ENCODE results near the gene CTAGE4. TPM values are rescaled to one million over a fixed set of nuclear protein-coding genes. Genes with fewer than 3 reads are reported as not detected.
A peak's percentile ranks its signal among the peaks of the same experiment; 100 is the strongest.
"Not testable (repeated sequence)": the region's sequence is repeated elsewhere in the genome, so short reads cannot be mapped to it uniquely, and the experiment has no call there.

CTAGE4 gene
- total RNA-seq, 1 experiment from 2014 or later = 6.0 TPM

DNA sequence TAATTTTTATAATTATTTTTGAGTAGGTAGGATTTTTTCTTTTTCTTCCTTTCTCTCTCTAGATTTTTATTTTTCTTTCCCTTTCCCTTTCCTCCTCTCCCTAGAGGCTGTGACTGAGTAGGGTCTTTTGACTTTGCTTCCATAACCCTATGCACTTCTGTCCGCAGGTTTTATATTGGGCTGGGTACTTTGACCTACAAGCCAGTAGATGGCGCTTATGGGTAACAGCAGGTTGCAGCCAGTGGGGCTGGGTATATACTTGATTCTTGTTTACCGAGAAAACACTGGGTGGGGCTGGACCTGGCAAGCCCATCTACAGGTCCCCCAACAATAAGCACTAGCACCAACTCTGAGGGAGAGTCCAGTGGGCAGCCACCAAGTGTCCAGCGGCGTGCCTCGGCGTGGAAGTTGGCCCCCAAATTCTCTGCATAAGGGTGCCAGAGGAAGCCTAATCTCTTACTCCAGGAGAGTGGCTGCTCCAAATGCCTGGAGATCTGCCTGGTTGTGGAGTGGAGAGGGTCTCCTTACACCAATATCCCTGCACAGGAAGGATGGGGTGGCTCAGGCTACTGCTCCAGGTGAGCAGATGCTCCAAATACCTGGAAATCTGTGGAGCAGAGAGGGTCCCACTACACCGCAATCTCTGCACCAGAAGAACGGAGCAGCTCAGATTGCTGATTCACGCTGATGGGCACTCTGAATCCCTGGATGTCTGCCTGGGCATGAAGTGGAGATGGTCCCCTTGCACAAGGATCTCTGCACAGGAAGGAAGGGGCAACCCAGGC, 4.7 kb upstream of the CTAGE4 start:
- ATAC-seq = peak; percentile 99
- CTCF ChIA-PET = interaction anchor here (0.9 kb wide), 1 partner anchor 50 kb away, joined by 3 read pairs; no protein-coding TSS in a partner anchor
- H3K4me3 ChIP-seq (replicated peaks in 1 of 2; ENCODE audit: low read depth in 1 of 2, low read length in 2 of 2); H3K79me2 ChIP-seq (ENCODE audit: insufficient read depth, low read length); H3K27ac ChIP-seq (ENCODE audit: low read depth, low read length); H3K4me1 ChIP-seq (ENCODE audit: control insufficient read depth in 1 of 2, insufficient read depth in 2 of 2, low read length in 2 of 2); BruUV-seq (replicated peaks); H3K4me2 ChIP-seq (ENCODE audit: low read length); H3K9ac ChIP-seq (ENCODE audit: low read length); H3K9me2 ChIP-seq (ENCODE audit: insufficient read depth); H4K20me1 ChIP-seq (ENCODE audit: insufficient read depth); H3K36me3 ChIP-seq (ENCODE audit: control insufficient read depth in 1 of 2, insufficient read depth in 2 of 2, low read length in 2 of 2); H3K9me3 ChIP-seq (ENCODE audit: control insufficient read depth in 1 of 2, insufficient read depth in 1 of 2, low read depth in 1 of 2, low read length in 2 of 2); RAD21 ChIA-PET (ENCODE audit: low non-redundant PET in 1 of 2, low total read pairs in 2 of 2, uncharacterized antibody in 2 of 2, unreplicated experiment in 2 of 2); POLR2A ChIA-PET; H3K27me3 ChIP-seq (ENCODE audit: insufficient read depth, low read length); H2AFZ ChIP-seq (ENCODE audit: low read depth, low read length, poor library complexity, severe bottlenecking): not testable (repeated sequence)
- TF ChIP-seq RAD21 (IDR thresholded peaks at IDR 0.05; ENCODE audit: low read depth) = peak; percentile 53
- TF ChIP-seq, protein P1, sequence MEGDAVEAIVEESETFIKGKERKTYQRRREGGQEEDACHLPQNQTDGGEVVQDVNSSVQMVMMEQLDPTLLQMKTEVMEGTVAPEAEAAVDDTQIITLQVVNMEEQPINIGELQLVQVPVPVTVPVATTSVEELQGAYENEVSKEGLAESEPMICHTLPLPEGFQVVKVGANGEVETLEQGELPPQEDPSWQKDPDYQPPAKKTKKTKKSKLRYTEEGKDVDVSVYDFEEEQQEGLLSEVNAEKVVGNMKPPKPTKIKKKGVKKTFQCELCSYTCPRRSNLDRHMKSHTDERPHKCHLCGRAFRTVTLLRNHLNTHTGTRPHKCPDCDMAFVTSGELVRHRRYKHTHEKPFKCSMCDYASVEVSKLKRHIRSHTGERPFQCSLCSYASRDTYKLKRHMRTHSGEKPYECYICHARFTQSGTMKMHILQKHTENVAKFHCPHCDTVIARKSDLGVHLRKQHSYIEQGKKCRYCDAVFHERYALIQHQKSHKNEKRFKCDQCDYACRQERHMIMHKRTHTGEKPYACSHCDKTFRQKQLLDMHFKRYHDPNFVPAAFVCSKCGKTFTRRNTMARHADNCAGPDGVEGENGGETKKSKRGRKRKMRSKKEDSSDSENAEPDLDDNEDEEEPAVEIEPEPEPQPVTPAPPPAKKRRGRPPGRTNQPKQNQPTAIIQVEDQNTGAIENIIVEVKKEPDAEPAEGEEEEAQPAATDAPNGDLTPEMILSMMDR (IDR thresholded peaks at IDR 0.05 in 2 of 3, conservative IDR thresholded peaks at IDR 0.05 in 1 of 3; ENCODE audit: borderline replicate concordance in 1 of 3, insufficient read depth in 1 of 3, low read depth in 2 of 3, low read length in 2 of 3) = peak; percentile 33 to 51 (median 47); a peak in 5 of 6 replicates
- intact Hi-C loops (cut with micrococcal nuclease) = loop anchor here (5.0 kb wide), 1 partner anchor 254 kb away; no protein-coding TSS in a partner anchor
- DNase-seq (ENCODE audit: low read depth, low spot score) = peak; percentile 4

DNA sequence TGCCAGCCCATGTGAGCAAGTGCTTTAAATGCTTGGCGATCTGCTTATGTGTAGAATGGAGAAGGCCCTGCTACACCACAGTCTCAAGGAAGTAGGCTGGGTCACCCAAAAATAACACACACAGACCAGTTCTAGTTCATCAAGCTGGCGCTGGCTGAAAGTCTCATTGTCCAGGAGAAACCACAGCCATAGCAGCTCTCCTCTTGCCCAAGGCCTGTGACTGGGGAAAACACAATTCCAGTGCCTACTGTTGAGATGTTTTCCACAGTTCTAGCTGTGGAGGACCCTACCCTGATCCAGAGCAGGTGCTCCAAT, 4.1 kb upstream of the CTAGE4 start:
- ATAC-seq; H3K36me3 ChIP-seq (ENCODE audit: control insufficient read depth in 1 of 2, insufficient read depth in 2 of 2, low read length in 2 of 2); H3K9me3 ChIP-seq (ENCODE audit: control insufficient read depth in 1 of 2, insufficient read depth in 1 of 2, low read depth in 1 of 2, low read length in 2 of 2); H4K20me1 ChIP-seq (ENCODE audit: insufficient read depth); BruUV-seq (replicated peaks); H3K9ac ChIP-seq (ENCODE audit: low read length); H3K27ac ChIP-seq (ENCODE audit: low read depth, low read length); H3K4me1 ChIP-seq (ENCODE audit: control insufficient read depth in 1 of 2, insufficient read depth in 2 of 2, low read length in 2 of 2); H3K4me2 ChIP-seq (ENCODE audit: low read length); H2AFZ ChIP-seq (ENCODE audit: low read depth, low read length, poor library complexity, severe bottlenecking); H3K9me2 ChIP-seq (ENCODE audit: insufficient read depth); H3K27me3 ChIP-seq (ENCODE audit: insufficient read depth, low read length); CTCF ChIA-PET; H3K79me2 ChIP-seq (ENCODE audit: insufficient read depth, low read length); POLR2A ChIA-PET; RAD21 ChIA-PET (ENCODE audit: low non-redundant PET in 1 of 2, low total read pairs in 2 of 2, uncharacterized antibody in 2 of 2, unreplicated experiment in 2 of 2); H3K4me3 ChIP-seq (replicated peaks in 1 of 2; ENCODE audit: low read depth in 1 of 2, low read length in 2 of 2); DNase-seq (ENCODE audit: low read depth, low spot score): not testable (repeated sequence)
- intact Hi-C loops (cut with micrococcal nuclease) = loop anchor here (5.0 kb wide), 1 partner anchor 253 kb away; no protein-coding TSS in a partner anchor

DNA sequence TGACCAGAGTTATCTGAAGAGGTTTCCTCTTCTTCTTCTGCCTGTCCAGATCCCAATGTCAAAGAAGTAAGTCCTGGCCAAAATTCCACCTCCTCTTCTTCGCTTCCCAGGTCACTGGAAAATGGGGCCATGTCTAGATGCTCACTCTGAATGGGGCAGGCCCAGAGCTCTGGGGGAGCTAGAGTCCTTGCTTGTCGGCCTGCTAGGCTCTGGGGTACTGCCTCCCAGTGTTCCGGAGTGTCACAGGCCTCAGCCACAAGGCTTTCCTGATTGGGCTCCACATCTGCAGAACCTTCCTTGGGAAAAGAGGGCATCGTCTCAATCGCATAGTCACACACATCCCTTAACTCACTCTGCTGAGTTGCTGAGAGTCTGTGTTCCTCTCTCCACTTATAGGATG, 4.6 kb downstream of the CTAGE4 start:
- ATAC-seq; H3K36me3 ChIP-seq (ENCODE audit: control insufficient read depth in 1 of 2, insufficient read depth in 2 of 2, low read length in 2 of 2); H3K79me2 ChIP-seq (ENCODE audit: insufficient read depth, low read length); H3K4me3 ChIP-seq (replicated peaks in 1 of 2; ENCODE audit: low read depth in 1 of 2, low read length in 2 of 2); H3K27ac ChIP-seq (ENCODE audit: low read depth, low read length); intact Hi-C loops (cut with micrococcal nuclease); H2AFZ ChIP-seq (ENCODE audit: low read depth, low read length, poor library complexity, severe bottlenecking); BruUV-seq (replicated peaks); H3K4me1 ChIP-seq (ENCODE audit: control insufficient read depth in 1 of 2, insufficient read depth in 2 of 2, low read length in 2 of 2); H4K20me1 ChIP-seq (ENCODE audit: insufficient read depth); H3K4me2 ChIP-seq (ENCODE audit: low read length); POLR2A ChIA-PET; H3K27me3 ChIP-seq (ENCODE audit: insufficient read depth, low read length); H3K9me3 ChIP-seq (ENCODE audit: control insufficient read depth in 1 of 2, insufficient read depth in 1 of 2, low read depth in 1 of 2, low read length in 2 of 2); CTCF ChIA-PET; H3K9me2 ChIP-seq (ENCODE audit: insufficient read depth); RAD21 ChIA-PET (ENCODE audit: low non-redundant PET in 1 of 2, low total read pairs in 2 of 2, uncharacterized antibody in 2 of 2, unreplicated experiment in 2 of 2); DNase-seq (ENCODE audit: low read depth, low spot score); H3K9ac ChIP-seq (ENCODE audit: low read length): not testable (repeated sequence)

DNA sequence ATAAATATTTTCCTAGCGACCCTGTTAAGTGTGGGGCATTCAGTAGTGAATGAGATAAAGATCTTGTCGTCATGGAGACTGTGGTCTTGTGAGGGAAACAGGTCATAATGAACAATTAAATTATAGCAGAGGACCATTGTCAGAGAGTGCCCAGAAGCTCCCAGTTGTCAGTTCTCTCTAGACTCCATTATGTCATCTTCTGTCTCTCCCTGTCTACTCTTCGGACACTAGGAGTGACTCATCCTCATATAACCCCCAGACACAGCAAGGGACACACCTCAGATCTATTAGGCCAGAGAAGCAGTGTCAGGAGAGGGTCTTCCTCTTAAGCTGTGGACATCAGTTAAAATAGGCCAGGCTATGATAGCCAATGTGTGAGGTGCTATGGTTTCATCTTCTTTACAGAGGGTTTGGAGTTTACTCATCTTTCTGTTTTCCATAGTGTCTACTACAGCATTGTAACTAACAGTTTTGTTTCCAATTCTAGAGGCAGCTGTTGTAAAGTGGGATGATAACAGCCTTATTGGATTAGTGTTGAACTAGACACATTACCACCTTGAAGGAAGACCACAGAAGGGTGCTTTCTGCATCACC, 5.4 kb downstream of the CTAGE4 start:
- DNase-seq (ENCODE audit: low read depth, low spot score); H3K36me3 ChIP-seq (ENCODE audit: control insufficient read depth in 1 of 2, insufficient read depth in 2 of 2, low read length in 2 of 2); CTCF ChIA-PET; RAD21 ChIA-PET (ENCODE audit: low non-redundant PET in 1 of 2, low total read pairs in 2 of 2, uncharacterized antibody in 2 of 2, unreplicated experiment in 2 of 2); H3K9ac ChIP-seq (ENCODE audit: low read length); H3K27ac ChIP-seq (ENCODE audit: low read depth, low read length); H3K9me3 ChIP-seq (ENCODE audit: control insufficient read depth in 1 of 2, insufficient read depth in 1 of 2, low read depth in 1 of 2, low read length in 2 of 2); H3K79me2 ChIP-seq (ENCODE audit: insufficient read depth, low read length); H3K27me3 ChIP-seq (ENCODE audit: insufficient read depth, low read length); intact Hi-C loops (cut with micrococcal nuclease); H2AFZ ChIP-seq (ENCODE audit: low read depth, low read length, poor library complexity, severe bottlenecking); BruUV-seq (replicated peaks); H3K4me3 ChIP-seq (replicated peaks in 1 of 2; ENCODE audit: low read depth in 1 of 2, low read length in 2 of 2); H4K20me1 ChIP-seq (ENCODE audit: insufficient read depth); H3K4me2 ChIP-seq (ENCODE audit: low read length); POLR2A ChIA-PET; H3K9me2 ChIP-seq (ENCODE audit: insufficient read depth); H3K4me1 ChIP-seq (ENCODE audit: control insufficient read depth in 1 of 2, insufficient read depth in 2 of 2, low read length in 2 of 2): not testable (repeated sequence)
- ATAC-seq = 0 out of 2 replicates have a peak, but pooled peaks have one; percentile 34
